WTC11 (cell line): ENCODE data around the gene BTF3.

Experiments
- ESRRA ChIP-seq: sonication (generic); formaldehyde crosslinking; IDR thresholded peaks from 2 replicates; pipeline ENCODE4 v1.8.1; 2022; ENCODE audit warnings: mild to moderate bottlenecking, missing genetic modification reagents, borderline replicate concordance
- GTF2I ChIP-seq: fragments of 250-450 bp; sonication (Bioruptor Pico); conservative IDR thresholded peaks from 2 replicates; pipeline ENCODE4 v1.4.0; 2021; ENCODE audit warnings: mild to moderate bottlenecking
- TP53 ChIP-seq: sonication (generic); formaldehyde crosslinking; IDR thresholded peaks from 2 replicates; pipeline ENCODE4 v1.8.1; 2023; ENCODE audit warnings: mild to moderate bottlenecking, missing genetic modification reagents
- TF ChIP-seq, protein P1 (sequence below): fragments of 200-600 bp; IDR thresholded peaks from 2 replicates; pipeline ENCODE4 v1.8.0; 2022; ENCODE audit warnings: antibody characterized with exemption
- TF ChIP-seq, protein P2 (sequence below): sonication (generic); formaldehyde crosslinking; conservative IDR thresholded peaks from 2 replicates; pipeline ENCODE4 v1.8.1; 2022; ENCODE audit warnings: mild to moderate bottlenecking, missing genetic modification reagents

- TF ChIP-seq GTF2I (no peak), ESRRA (CRISPR knock-in tag) (no peak), TP53 (CRISPR knock-in tag) (no peak)
- TF ChIP-seq, protein P1, sequence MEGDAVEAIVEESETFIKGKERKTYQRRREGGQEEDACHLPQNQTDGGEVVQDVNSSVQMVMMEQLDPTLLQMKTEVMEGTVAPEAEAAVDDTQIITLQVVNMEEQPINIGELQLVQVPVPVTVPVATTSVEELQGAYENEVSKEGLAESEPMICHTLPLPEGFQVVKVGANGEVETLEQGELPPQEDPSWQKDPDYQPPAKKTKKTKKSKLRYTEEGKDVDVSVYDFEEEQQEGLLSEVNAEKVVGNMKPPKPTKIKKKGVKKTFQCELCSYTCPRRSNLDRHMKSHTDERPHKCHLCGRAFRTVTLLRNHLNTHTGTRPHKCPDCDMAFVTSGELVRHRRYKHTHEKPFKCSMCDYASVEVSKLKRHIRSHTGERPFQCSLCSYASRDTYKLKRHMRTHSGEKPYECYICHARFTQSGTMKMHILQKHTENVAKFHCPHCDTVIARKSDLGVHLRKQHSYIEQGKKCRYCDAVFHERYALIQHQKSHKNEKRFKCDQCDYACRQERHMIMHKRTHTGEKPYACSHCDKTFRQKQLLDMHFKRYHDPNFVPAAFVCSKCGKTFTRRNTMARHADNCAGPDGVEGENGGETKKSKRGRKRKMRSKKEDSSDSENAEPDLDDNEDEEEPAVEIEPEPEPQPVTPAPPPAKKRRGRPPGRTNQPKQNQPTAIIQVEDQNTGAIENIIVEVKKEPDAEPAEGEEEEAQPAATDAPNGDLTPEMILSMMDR, result no peak
- TF ChIP-seq, protein P2, sequence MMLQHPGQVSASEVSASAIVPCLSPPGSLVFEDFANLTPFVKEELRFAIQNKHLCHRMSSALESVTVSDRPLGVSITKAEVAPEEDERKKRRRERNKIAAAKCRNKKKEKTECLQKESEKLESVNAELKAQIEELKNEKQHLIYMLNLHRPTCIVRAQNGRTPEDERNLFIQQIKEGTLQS (CRISPR knock-in tag), result no peak
Measured at GRCh38 chr5:73452215-73452614, 46.0 kb upstream of the BTF3 start.
